ENCODE results near the gene MID1.

DNA sequence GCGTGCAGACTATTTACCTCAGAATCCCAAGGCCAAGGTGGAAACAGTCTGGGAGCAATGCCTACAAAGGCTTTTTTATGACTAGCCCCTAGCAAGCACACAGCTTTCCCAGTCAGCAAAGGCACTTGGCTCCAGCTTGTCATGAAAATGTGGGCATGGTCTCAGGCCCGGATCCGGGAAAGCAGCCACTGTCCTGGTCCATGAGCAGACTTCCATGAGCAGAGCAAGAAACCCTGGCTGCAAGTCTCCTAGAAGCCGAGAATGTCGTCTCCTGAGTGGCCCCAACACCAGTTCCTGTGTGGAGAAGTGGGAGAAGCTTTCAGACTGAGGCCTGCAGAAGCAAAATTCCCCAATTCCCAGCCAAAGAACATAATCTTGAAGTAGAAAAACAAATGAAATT is 190.5 kb downstream of the MID1 start:
- TF ChIP-seq POLR2AphosphoS5 (IDR thresholded peaks at IDR 0.05; ENCODE audit: low read depth, low read length) (no peak), REST (IDR thresholded peaks at IDR 0.05; ENCODE audit: insufficient read depth in 1 of 2, low read depth in 2 of 2, low read length in 2 of 2) (no peak), TAF1 (IDR thresholded peaks at IDR 0.05; ENCODE audit: borderline replicate concordance, insufficient read depth, low read length) (no peak)

Measured in PFSK-1 (cell line).